PC-9 (cell line): ENCODE measurements around the gene MMP7. TPM values are rescaled to one million over a fixed set of nuclear protein-coding genes. Genes with fewer than 3 reads are reported as not detected.

ENCODE experiments used
- BruUV-seq: library from RNA; stranded (reverse); fragments of 400-500 nt; replicated peaks from 2 replicates; lab custom pipeline; 2021; lab: Mats Ljungman, UMichigan
- CTCF ChIA-PET: fragments of 300-600 bp; sonication (Branson Sonifier 250); formaldehyde crosslinking; loops from one replicate; lab custom pipeline; 2022; ENCODE audit warnings: antibody characterized with exemption; lab: Charles Lee
- POLR2A ChIA-PET: fragments of 300-600 bp; sonication (Branson Sonifier 250); formaldehyde crosslinking; loops from one replicate; lab custom pipeline; 2022; ENCODE audit warnings: antibody characterized with exemption; ENCODE audit not compliant: unreplicated experiment; lab: Charles Lee
- DNase-seq, 2 experiments: peaks; one replicate each; pipeline versions ENCODE4 v3.0.0 to v3.0.0-alpha.2; 2015 to 2022; ENCODE audit warnings: mixed read lengths in 1 of 2
- H2AFZ ChIP-seq: fragments of 200-600 bp; sonication (generic); 2 replicates; pipeline ENCODE4 v1.8.1; 2017; ENCODE audit warnings: antibody characterized with exemption
- H3F3A ChIP-seq: fragments of 200-600 bp; sonication (generic); 2 replicates; pipeline ENCODE4 v1.8.1; 2017; ENCODE audit warnings: antibody characterized with exemption, mild to moderate bottlenecking, low read depth; ENCODE audit not compliant: insufficient read depth
- H3K27ac ChIP-seq: fragments of 200-600 bp; sonication (generic); 2 replicates; pipeline ENCODE4 v1.6.1; 2016; ENCODE audit warnings: mixed run types
- H3K27me3 ChIP-seq: fragments of 200-600 bp; sonication (generic); 2 replicates; pipeline ENCODE4 v1.6.1; 2016; ENCODE audit warnings: low read depth, mixed run types; ENCODE audit not compliant: insufficient read depth
- H3K36me3 ChIP-seq: fragments of 200-600 bp; sonication (generic); 2 replicates; pipeline ENCODE4 v1.6.1; 2016; ENCODE audit warnings: low read depth, mixed run types
- H3K4me1 ChIP-seq: fragments of 200-600 bp; sonication (generic); replicated peaks from 2 replicates; pipeline ENCODE4 v1.6.1; 2016; ENCODE audit warnings: mixed run types; ENCODE audit not compliant: insufficient read depth
- H3K4me2 ChIP-seq: fragments of 200-600 bp; sonication (generic); 2 replicates; pipeline ENCODE4 v1.6.1; 2017; ENCODE audit warnings: mixed run types
- H3K4me3 ChIP-seq: fragments of 200-600 bp; sonication (generic); 2 replicates; pipeline ENCODE4 v1.6.1; 2016; ENCODE audit warnings: mixed run types
- H3K79me2 ChIP-seq: fragments of 200-600 bp; sonication (generic); 2 replicates; pipeline ENCODE4 v1.6.1; 2017; ENCODE audit warnings: low read depth, mixed run types
- H3K9me2 ChIP-seq: fragments of 200-600 bp; sonication (generic); 2 replicates; pipeline ENCODE4 v1.8.1; 2017; ENCODE audit warnings: mild to moderate bottlenecking; ENCODE audit not compliant: insufficient read depth
- H3K9me3 ChIP-seq: fragments of 200-600 bp; sonication (generic); 2 replicates; pipeline ENCODE4 v1.8.1; 2016; ENCODE audit warnings: low read depth; ENCODE audit not compliant: insufficient read depth
- H4K20me1 ChIP-seq: fragments of 200-600 bp; sonication (generic); 2 replicates; pipeline ENCODE4 v1.8.1; 2017; ENCODE audit not compliant: insufficient read depth
- CTCF ChIP-seq: fragments of 200-600 bp; sonication (generic); conservative IDR thresholded peaks from 2 replicates; pipeline ENCODE4 v1.6.1; 2017; ENCODE audit warnings: mixed run types, antibody characterized with exemption, mild to moderate bottlenecking, moderate library complexity
- EZH2 ChIP-seq: fragments of 200-600 bp; sonication (generic); IDR thresholded peaks from 2 replicates; pipeline ENCODE4 v1.8.0; 2017; ENCODE audit warnings: antibody characterized with exemption, low read depth
- intact Hi-C: fragments of 100-400 bp; cut with micrococcal nuclease; formaldehyde crosslinking; loops from one replicate; pipeline ENCODE4 v1.10.0; 2022; ENCODE audit not compliant: unreplicated experiment
- total RNA-seq: library from RNA; stranded (reverse); gene quantifications from 2 replicates; pipeline ENCODE4 v1.2.3, GENCODE V29; 2021

MMP7 gene
- total RNA-seq, 1 experiment from 2014 or later: 1.1 TPM

GRCh38 chr11:102559839-102560238, 29.3 kb upstream of the MMP7 start:
- CTCF ChIA-PET: no interaction called here

GRCh38 chr11:102555091-102555490, 24.5 kb upstream of the MMP7 start:
- H3K36me3 ChIP-seq: no peaks in the 10 kb centered on the region
- no TSS peak for BruUV-seq
- H3K27ac ChIP-seq: peak overlapping the region; percentile 95
- TF ChIP-seq CTCF (no peak), EZH2 (no peak)
- CTCF ChIA-PET: interaction anchor here (0.6 kb wide), 1 partner anchor 25 kb away, joined by 3 read pairs; no protein-coding TSS in a partner anchor
- no peaks in the 10 kb centered on the region for H4K20me1 ChIP-seq
- no peak overlapping the region; the same call in 1 of the 2 replicates for H2AFZ ChIP-seq
- no peaks in the 10 kb centered on the region for H3K9me2 ChIP-seq
- H3K27me3 ChIP-seq: no peaks in the 10 kb centered on the region
- H3K9me3 ChIP-seq: no peaks in the 10 kb centered on the region
- POLR2A ChIA-PET: no interaction called here
- peaks cover 45% of the 10 kb centered on the region for H3F3A ChIP-seq
- H3K4me1 ChIP-seq: peaks cover 50% of the 10 kb centered on the region
- H3K4me3 ChIP-seq: no peak overlapping the region
- DNase-seq: no peak
- H3K79me2 ChIP-seq: no peaks in the 10 kb centered on the region
- intact Hi-C loops: no loop called here
- no peak overlapping the region for H3K4me2 ChIP-seq

More at GRCh38 chr11:102559839-102560238, 29.3 kb upstream of the MMP7 start:
- Histone ChIP-seq H3K4me3 (no peak overlapping the region), H3F3A (peaks cover 11% of the 10 kb centered on the region), H3K79me2 (no peaks in the 10 kb centered on the region), H2AFZ (no peak overlapping the region), H3K36me3 (no peaks in the 10 kb centered on the region; the same call in 1 of the 2 replicates), H3K27ac (no peak overlapping the region), H3K9me3 (peaks cover 3% of the 10 kb centered on the region; the same call in 1 of the 2 replicates), H3K9me2 (no peaks in the 10 kb centered on the region), H3K4me1 (peaks cover 19% of the 10 kb centered on the region), H4K20me1 (no peaks in the 10 kb centered on the region), H3K27me3 (no peaks in the 10 kb centered on the region), H3K4me2 (no peak overlapping the region)
- no peak for DNase-seq
- BruUV-seq: no TSS peak
- intact Hi-C loops: no loop called here
- no peak for TF ChIP-seq EZH2
- no peak for TF ChIP-seq CTCF
- POLR2A ChIA-PET: no interaction called here

GRCh38 chr11:102553835-102554282, 23.3 kb upstream of the MMP7 start:
- H3K9me3 ChIP-seq: no peaks in the 10 kb centered on the region
- H4K20me1 ChIP-seq: no peaks in the 10 kb centered on the region
- ChIA-PET POLR2A (interaction anchor here (0.5 to 0.8 kb wide), 2 partner anchors 46 to 329 kb away, joined by 4 read pairs; no protein-coding TSS in a partner anchor), CTCF (interaction anchor here (0.7 kb wide), 1 partner anchor 208 kb away, joined by 3 read pairs; no protein-coding TSS in a partner anchor)
- BruUV-seq: no TSS peak
- no peaks in the 10 kb centered on the region for H3K36me3 ChIP-seq
- H3F3A ChIP-seq: peaks cover 46% of the 10 kb centered on the region
- H3K4me2 ChIP-seq: peak overlapping the region; percentile 66
- no peaks in the 10 kb centered on the region for H3K9me2 ChIP-seq
- intact Hi-C loops: loop anchor here (5.0 kb wide), 1 partner anchor 57 kb away; no protein-coding TSS in a partner anchor
- peak in 1 of 2 experiments; percentile 83 for DNase-seq
- H3K79me2 ChIP-seq: no peaks in the 10 kb centered on the region
- H3K4me3 ChIP-seq: no peak overlapping the region; the same call in 1 of the 2 replicates
- no peak for TF ChIP-seq EZH2
- no peak for TF ChIP-seq CTCF
- no peak overlapping the region for H2AFZ ChIP-seq
- H3K27me3 ChIP-seq: no peaks in the 10 kb centered on the region
- peaks cover 53% of the 10 kb centered on the region for H3K4me1 ChIP-seq
- H3K27ac ChIP-seq: peak overlapping the region; percentile 95
